HEK293 (cell line): ENCODE results near the gene GCA.

ENCODE experiments used
- CTCF ChIP-seq: fragments of 450-650 bp; formaldehyde crosslinking; IDR thresholded peaks from 2 replicates; pipeline ENCODE4 v1.5.1; 2016; ENCODE audit warnings: missing biosample characterization, missing genetic modification characterization
- OVOL3 ChIP-seq: fragments of 450-650 bp; formaldehyde crosslinking; IDR thresholded peaks from 2 replicates; pipeline ENCODE4 v1.5.1; 2016; ENCODE audit warnings: missing biosample characterization, missing genetic modification characterization
- PBX3 ChIP-seq: sonication (generic); formaldehyde crosslinking; IDR thresholded peaks from 2 replicates; pipeline ENCODE4 v1.8.1; 2022; ENCODE audit warnings: mild to moderate bottlenecking, moderate library complexity, missing genetic modification reagents
- ZNF335 ChIP-seq: fragments of 450-650 bp; formaldehyde crosslinking; conservative IDR thresholded peaks from 2 replicates; pipeline ENCODE4 v1.5.1; 2016; ENCODE audit warnings: missing biosample characterization, missing genetic modification characterization
- ZNF707 ChIP-seq: fragments of 450-650 bp; formaldehyde crosslinking; IDR thresholded peaks from 2 replicates; pipeline ENCODE4 v1.5.1; 2016; ENCODE audit warnings: missing biosample characterization, missing genetic modification characterization
- ZNF837 ChIP-seq: fragments of 450-650 bp; formaldehyde crosslinking; IDR thresholded peaks from 2 replicates; pipeline ENCODE4 v1.5.1; 2016; ENCODE audit warnings: missing biosample characterization, missing genetic modification characterization
- TF ChIP-seq, protein P1 (sequence below): fragments of 450-650 bp; formaldehyde crosslinking; IDR thresholded peaks from 2 replicates; pipeline ENCODE4 v1.5.1; 2017; ENCODE audit warnings: missing biosample characterization, missing genetic modification characterization

DNA sequence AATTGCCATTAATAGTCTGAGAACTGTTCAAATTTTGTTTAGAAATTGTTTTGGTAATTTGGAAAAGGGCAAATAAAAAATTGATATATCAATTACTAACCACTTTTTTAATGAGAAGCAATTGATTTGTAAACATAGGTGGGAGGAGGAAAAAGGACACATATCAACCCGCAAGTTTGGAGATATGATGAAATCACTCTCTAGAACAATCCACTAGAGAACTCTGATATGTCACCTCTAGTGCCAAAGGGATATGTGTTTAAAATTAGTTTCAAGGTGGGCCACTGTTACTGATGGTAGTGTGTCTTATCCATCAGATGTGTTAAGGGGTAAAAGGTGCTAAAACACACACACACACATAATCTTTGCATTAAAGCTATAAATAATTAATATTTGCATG, 42.1 kb upstream of the GCA start:
- no peak for TF ChIP-seq PBX3
- TF ChIP-seq ZNF335 (tag by site-specific recombination): no peak
- TF ChIP-seq, protein P1, sequence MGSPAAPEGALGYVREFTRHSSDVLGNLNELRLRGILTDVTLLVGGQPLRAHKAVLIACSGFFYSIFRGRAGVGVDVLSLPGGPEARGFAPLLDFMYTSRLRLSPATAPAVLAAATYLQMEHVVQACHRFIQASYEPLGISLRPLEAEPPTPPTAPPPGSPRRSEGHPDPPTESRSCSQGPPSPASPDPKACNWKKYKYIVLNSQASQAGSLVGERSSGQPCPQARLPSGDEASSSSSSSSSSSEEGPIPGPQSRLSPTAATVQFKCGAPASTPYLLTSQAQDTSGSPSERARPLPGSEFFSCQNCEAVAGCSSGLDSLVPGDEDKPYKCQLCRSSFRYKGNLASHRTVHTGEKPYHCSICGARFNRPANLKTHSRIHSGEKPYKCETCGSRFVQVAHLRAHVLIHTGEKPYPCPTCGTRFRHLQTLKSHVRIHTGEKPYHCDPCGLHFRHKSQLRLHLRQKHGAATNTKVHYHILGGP: no peak
- no peak for TF ChIP-seq ZNF837 (tag by site-specific recombination)
- TF ChIP-seq ZNF707 (tag by site-specific recombination): no peak
- TF ChIP-seq CTCF (tag by site-specific recombination): no peak
- no peak for TF ChIP-seq OVOL3 (tag by site-specific recombination)
